Cerebellar cortex (tissue), 1 donor: ENCODE results near the gene TBCD.

Experiments
- DNase-seq: peaks from one replicate; pipeline ENCODE4 v3.0.0-alpha.2; 2015; ENCODE audit warnings: low spot score

Gene TBCD

DNA sequence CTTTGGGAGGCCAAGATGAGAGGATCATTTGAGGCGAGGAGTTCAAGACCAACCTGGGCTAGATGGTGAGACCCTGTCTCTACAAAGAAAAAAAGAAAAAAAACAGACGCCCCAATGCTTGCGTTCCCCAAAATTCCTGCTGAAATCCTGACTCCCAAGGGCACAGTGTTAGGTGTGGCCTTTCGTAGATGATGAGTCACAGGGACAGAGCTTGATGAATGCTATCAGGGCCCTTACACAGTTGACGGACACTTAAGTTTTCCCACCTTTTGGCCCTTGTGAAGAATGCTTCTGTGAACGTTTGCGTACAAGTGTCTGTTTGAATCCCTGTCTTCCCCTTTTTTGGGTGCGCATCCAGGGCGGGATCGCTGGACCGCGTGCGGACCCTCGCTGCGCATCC lies 104.5 kb downstream of the TBCD start:
- DNase-seq: no peak

DNA sequence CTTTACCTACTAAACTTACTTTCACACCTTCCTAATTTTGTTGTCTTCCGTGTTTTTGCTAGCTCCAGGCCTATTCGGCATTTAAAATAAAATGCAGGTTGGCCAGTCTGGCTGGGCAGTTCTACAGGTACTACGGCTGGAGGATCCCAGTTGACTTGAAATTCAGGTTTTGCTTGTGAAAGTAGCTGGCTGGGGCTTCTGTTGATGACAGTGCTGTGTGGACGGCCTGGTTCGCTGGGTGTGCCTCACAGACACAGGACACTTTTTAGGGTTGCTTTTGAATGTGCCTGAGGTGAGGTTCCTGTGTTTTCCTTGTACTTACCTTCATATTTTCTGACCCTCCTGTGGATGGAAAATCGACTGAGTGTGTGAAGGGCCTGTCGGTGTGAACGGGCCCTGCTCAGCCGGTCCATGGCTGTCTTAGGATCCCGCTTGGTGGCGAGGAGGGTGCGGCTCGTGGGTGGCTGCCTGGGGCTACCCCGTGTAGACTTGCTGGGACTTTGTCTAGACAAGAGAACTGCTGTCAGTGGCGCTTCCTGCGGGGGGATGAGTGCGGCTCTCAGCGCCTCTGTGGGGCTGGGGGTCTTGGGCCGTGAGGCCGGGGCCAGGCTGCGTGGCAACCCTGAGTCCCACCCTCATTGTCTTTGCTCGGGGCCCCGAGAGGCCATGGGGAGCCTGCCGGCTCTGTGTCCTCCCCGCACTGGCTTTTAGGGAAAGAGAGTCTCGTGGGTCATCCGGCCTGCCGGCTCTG lies 106.7 kb downstream of the TBCD start:
- DNase-seq: no peak

DNA sequence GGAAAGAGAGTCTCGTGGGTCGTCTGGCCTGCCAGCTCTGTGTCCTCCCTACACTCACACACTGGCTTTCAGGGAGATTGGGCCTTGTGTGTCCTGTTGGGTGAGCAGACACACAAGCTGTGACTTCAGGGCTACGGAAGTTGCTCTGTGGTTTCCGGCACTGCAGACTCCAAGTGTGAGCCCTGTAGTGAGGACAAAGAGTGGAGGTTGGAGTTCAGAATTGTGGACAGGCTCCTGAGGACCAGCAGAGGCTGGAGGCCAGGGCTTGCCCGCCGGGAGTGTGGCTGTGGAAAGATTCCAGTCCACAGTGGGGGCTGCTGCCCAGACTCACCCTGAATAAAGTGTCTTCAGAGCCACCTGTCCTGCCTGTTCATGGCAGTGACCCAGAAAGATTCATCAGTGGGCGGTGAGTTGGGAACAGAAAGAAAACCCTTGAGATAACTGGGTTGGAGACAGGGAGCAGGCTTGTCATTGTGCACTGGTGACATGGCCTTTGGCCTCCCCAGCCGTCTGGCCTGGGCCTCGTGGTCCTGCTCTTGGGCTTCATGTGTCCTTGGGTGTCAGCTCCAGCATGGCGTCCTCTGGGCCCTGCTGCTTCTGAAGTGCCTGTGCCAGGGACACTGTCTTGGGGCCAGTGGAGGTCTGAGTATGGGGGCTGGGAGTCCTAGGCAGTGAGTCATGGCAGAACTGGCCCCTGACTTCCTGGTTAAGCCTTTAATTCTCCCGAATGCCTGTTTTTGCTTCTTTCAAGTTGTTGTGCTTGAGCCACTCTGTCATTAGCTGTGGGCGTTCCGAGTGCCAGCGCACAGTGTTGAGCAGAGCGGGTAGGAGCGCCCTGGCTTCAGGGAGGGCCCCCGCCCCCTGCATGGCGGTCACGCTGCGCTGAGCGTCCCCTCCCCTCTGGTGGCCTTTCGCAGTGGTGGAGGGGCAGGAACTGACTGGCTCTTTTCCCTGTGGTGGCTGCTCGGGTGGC lies 107.9 kb downstream of the TBCD start:
- DNase-seq: peak; percentile 30

DNA sequence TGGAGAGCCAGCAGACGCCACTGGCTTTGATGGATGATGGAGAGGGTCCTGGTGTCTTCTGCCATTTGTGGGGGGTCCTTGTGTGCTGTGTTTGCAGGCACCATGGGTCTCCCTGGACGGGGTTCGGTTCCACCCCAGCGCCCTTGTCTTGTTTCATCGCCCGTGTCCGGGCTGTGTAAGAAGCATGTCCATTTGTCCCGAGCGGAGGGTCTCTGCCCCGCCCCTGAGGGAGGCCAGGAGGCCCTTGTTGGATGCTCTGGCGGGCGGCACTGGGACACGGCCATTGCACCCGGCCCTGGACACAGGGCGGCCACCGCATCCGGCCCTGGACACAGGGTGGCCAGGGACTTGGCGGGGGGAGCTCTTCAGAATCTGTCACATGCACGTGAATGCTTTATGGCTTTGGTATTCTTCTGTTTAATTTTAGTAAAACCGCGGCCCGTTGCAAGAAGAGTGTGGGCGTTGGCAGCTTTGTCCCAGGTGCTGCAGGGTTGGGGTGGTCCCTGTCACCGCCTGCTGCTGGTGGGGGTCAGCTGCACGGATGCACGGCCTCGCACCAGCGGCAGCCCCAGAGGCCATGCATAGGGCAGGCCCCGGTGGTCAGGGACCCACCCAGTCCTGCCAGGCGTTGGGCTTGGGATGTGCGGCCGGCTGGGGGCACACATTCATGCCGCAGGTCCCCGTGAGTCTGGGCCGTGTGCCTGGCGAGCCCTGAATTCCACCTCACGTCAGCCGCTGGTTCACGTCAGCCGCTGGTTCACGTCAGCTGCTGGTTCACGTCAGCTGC lies 108.9 kb downstream of the TBCD start:
- no peak for DNase-seq

DNA sequence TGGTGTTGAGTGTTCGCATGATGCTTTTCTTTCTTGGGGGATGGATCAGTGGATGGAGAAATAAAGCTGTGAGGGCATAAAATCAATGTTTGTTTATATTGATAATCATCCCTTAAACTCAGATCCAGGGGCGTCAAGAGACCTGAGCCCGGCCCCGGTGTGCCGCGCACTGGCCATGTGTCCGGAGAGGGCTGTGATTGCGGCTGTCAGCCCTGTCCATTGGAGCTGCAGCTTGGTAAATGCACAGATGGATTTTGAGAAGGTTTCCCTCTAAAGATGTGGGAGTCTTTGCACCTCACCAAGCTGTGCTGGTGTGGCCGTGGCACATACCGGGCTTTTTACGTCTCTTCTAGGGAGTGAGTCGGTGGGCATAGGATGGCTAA lies 109.5 kb downstream of the TBCD start:
- DNase-seq: no peak

DNA sequence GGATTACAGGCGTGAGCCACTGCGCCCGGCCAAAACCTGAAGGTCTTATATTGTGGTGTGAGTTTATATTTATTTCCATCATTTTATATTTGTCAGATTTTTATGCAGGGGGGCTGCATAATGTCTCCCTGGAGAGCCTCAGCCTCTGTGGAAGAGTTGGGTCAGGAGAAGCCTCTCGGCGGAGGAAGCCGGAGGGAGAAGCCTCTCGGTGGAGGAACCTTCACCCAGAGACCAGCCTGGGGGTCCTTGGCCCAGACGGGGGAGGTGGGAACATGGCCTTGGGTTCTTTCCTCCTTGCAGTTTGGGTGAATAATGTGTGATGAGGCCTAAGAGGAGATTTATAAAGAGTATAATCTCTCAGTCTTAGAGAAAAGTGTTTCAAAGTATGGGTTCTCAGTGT lies 110.3 kb downstream of the TBCD start:
- DNase-seq: no peak

DNA sequence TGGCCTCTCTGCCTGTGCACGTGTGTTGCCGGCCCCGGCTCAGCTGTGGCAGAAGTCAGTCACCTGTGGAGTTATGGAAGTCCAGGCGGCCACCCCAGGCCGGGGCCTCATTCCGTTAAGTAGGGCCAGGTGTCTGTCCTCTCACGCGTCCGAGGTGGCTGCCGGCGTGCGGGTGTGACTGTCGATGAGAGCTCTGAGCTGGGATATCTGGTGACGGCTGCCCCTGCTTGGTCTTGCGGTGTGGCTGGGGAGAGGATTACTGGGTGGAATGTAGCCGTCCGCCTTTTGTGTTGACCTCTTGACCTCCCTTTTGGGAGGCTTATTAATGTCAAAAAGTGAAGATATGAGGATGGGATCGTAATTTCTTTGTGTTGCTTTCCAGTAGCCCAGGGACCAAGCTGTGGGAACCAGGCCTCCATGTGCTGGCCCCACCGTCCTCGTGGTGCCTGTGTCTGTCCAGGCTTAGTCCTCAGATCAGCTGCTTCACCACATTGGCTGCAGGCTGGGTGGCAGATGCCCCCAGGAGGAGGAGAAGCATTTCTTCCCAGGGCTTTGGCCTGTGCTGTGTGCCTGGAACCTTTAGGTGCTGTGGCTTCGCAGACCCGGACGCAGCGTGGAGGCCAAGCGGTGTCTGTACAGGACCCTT lies 111.0 kb downstream of the TBCD start:
- DNase-seq: no peak

DNA sequence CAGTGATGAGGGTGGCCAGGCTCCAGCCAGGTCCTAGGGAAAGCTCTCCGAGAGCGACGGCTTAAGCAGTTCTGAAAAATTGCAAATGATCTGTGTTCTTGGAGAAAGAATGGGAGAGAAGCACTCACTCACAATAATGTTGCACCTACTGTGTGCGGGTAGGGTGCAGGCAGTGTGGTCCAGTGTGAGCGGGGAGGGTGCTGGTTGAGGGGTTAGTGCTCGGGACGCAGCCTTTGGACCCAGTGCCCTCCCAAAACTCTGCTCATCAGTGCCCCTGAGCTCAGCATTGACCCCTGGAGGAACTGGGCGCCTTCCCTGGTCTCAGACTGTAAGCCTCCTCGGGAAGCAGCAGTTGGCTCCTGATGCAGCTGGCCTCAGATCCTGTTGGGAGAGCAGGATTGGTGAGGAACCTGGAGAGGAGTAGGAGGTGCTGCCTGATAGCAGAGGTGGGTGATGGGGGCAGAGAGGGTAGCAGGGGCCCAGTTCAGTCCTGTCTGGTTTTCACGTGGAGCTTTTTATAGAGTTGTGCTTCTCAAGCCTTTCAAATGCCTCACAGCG lies 111.6 kb downstream of the TBCD start:
- DNase-seq: no peak

DNA sequence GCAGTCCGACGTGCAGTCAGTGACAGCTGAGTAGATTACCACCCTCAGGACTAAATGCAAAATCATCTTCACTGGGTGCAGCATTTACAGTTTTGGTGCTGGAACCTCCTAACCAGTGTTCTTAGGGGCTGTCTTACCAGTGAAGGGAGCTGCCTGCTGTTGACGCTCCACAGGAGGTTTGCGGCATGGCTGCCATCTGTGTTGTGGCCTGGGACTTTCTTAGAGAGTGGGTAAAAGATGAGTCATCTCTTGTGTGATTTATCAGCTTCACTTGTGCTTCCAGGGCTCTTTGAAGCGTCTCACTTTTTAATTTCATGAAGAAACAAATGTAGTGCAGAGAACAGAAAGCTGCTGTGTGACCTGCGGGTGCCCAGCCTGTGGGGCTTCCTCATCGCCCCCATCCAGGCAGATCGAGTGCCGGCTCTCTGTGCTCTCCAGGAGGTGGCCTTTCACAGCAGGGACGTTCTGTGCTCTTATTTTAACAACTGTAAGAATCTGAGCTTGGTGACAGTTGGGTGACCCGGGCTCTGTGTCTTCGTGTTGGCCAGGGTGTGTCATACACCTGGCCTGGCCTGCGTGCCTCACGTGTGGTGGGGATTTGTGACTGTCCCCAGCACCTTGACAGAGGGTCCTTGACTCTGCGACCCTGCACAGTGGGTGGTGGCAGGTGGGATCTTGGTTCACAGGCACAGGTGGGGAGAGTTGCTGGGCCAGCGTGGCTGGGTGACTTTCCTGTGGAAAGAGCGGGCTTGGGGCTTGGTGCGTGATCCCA lies 112.3 kb downstream of the TBCD start:
- DNase-seq: no peak

DNA sequence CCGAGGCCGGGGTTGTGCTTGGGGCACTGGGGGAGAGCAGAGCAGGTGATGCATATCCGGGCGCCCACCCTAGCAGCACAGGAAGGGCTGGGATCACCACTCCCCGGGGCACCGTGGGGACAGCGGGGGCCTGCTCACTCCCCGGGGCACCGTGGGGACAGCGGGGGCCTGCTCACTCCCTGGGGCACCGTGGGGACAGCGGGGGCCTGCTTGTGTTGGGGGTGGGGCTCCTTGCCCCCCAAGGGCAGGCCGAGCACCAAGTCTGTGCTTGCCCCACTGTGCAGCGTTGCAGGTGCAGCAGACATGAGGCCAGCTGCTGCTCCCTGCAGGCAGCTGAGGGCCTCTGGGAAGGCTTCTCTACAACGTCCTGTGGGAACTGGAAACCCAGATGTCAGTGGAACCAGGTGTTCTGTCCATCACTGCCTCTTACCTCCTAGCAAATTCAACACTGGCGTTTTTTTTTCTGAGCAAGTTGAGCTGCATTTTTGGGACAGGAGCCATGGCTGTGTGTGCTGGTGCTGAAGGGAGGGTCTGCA lies 112.9 kb downstream of the TBCD start:
- no peak for DNase-seq

DNA sequence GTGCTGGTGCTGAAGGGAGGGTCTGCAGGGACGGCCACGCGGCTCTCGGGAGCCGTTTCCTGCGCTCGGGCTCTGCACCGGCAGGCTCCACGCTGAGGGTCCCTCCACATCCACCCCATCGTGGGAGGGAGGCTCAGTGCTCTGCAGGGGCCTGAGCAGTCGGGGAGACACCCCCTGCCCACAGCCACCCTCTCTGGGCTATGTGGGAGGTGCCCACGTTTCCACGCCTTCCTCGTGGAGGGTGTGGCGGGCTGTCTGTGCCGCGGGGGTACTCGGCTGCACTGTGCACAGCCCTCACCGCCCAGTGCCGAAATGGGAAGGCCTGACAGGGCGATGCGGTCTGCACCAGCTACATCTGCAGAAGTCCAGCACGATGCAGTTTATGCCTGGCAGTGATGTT lies 113.4 kb downstream of the TBCD start:
- no peak for DNase-seq

DNA sequence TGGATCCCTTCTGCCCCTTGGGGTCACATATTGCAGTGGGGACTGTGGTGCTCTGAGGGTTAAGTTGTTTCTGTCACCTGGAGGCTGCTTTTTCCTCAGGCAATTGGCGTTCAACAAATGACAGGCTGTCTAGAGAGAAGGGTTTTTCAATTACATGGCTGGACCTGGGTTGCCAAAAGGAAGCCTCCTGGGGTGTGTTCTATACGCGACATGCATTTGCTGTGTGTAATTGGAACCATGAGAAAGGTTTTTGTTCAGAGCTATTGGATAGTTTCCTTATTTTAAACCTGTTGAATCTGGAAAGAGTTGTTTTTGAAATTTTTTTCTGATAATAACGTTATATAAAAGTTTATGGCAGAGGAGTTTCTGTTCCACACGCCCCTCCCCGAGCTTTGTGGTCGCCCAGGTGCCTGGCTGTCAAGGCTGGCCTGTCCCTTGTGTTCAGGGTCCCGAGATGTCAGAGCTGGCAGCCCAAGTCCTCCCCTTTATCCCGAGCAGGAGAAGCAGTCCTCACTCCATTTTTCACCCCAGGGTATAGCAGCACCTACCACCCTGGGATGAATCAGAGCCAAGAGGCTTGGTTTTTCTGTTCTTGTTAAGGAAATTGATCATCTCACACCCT lies 114.0 kb downstream of the TBCD start:
- no peak for DNase-seq

DNA sequence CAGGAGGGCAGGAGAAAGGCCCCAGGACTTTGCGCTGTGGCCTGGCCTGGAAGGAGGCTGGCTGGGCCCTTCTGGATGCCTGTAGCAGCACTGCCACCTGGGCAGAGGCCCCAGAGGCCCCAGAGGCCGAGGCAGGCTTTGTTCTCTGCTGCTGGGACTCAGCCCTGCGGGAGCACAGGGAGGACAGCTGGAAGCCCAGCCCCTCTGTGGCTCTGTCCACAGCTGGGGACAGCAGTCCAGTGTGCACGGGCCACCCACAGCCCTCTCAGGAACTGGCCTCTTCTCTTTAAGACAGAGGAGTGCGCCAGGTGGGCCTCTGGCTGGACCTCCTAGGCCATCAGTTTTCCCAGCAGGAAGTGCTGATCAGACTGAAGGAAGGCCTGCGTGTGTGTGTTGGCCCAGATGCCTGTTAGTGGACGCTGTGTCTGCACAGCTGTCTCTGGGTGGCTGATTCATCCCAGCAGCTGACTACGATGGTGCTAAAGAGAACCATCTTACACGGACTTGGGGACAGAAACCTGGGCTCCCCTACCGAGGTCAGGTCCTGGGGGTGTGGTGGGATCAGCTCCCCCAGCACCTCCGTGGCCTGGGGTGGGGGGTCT lies 114.8 kb downstream of the TBCD start:
- no peak for DNase-seq

DNA sequence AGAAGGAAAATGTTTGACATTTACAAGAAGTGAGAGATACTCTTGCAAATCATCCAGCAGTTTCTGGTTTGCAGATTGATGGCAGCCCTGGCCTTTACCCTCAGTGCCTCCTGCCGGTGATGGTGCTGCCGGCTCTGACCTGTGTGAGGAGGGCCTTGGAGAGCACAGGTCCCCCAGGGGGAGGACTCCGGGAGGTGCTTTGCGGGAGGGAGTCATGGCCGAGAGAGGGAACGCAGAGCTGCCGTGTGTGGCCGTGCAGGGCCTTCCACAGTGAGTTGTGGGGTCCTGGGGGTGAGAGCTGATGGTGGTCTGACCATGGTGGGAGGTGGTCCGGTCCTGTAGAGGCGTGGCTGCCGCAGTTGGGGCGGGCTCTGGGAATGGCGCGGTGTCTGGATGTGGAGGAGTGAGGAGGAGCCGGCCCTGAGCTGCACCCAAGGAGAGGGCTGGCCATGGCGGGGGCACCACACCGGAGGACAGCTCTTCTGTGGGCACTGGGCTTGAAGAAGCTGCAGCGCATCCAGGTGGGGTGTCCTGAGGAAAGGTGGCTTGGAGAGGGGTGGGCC lies 116.0 kb downstream of the TBCD start:
- DNase-seq: no peak

DNA sequence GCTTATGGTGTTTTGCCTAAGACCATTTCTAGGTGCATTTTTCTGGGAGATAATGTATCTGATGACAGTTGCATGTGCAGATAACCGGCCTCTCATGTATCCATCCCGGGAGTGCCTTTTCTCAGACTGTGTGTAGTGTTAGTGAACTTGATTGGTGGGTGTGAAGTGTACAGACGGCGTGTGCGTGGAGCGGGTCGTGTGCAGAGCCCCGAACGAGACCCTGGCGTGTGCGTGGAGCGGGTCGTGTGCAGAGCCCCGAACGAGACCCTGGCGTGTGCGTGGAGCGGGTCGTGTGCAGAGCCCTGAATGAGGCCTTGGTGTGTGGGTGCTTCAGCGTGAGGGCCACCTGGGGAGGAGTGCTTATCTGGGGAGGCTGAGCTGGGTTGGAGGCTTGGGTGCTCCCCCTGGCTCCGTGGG lies 116.9 kb downstream of the TBCD start:
- no peak for DNase-seq

DNA sequence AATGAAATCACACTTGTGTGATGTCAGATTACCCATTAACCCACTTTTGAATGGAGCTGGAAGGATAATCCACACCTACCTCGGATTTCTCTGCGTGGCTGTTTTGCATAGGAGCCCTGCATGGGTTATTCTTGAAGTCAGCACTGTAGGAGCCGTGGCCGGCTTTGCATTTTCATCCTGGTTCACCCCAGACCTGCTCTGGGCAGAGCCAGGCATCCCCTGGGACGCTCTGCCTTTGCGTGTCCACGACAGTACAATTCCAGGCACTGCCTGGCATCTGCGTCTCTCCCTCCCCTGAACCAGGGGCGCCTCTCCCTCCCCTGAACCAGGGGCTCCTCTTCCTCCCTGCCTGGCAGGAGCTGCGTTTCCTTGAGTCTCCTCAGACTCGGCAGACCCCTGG lies 117.7 kb downstream of the TBCD start:
- no peak for DNase-seq

DNA sequence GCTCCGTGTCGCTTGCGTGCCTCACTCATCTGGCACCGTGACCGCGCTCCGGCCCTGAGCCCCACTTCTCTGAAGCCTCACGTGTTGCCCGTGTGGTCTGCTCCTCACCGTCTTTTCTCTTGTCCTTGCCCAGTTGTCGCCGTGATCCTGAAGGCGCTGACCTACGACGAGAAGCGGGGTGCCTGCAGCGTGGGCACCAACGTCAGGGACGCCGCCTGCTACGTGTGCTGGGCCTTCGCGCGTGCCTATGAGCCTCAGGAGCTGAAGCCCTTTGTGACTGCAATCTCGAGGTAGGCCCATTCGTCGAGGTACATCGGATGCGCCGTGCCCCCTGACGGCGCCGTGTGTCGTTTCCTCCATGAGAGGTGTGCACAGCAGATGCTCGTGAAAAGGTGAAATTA lies 118.2 kb downstream of the TBCD start:
- DNase-seq: no peak

DNA sequence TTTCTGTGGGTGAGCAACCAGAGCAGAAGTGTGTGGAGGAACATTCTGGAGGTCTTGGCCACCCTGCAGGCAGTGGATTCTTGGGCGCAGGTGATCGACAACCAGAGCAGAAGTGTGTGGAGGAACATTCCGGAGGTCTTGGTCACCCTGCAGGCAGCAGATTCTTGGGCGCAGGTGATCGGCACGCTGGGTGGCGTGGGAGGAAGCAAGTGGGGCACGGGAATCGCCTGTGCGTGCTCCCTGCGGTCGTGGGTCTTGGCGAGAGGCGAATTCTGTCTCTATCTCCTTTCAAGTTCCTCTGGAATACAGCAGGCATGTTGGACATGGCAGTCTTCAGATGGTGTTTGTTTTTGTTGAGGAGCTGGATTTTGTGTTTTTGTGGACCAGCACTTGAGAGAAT lies 118.7 kb downstream of the TBCD start:
- no peak for DNase-seq

DNA sequence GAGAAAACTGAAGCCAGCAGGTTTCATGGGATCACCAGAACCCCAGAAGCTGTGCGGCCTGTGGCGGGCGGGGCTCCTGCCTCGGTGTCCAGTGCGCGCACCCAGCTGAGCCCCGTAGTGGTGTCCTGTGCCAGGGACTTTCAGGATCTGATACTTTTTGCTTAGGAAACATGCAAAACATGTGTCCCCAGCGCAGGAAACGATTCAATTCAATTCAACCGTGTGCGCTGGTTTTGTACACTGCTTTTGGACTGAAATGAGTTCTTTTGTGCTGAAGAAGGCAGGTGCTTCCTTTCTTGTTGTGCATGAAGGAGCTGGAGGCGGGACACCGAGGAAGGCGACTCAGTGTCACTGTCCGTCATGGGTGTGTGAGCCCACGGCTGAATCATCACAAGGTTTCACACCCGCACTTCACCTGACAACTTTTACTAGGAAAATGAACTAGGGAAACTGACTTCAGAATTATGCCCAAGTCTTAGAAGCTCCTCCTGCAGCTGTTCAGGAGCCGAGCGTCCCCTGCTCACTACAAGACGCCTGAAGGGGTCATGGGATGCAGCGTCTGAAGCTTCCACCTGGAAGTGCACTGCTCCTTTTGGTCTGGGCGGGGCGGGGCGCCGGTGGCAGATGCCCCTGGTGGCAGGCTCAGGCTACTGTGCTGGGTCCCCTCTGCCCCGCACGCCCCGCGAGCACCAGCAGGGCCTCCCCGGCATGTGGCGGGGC lies 119.4 kb downstream of the TBCD start:
- DNase-seq: no peak
